ENCODE measurements around the gene ENAH.

Gene ENAH

DNA sequence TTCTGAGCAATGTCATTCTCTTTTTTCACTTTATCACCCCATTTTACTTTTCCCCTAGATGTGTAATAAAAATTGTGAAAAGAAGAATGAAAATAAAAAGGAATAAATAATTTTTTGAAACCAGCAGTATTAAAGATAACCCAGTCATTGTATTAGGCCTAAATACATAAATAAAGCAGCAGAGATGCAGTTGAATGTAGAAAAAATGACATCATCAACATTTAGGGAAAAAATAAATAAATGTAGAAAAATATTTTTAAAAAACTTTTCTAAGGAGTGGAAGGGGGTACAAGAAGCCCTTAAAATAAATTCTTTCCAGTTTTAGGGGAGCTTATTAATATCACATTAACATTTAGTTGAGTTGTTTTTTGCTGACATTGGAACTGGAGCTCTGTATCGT is 15.3 kb upstream of the ENAH start:
- no peak for TF ChIP-seq EZH2phosphoT487 (IDR thresholded peaks at IDR 0.05; ENCODE audit: borderline replicate concordance, low read length)
- TF ChIP-seq CTCF (IDR thresholded peaks at IDR 0.05; ENCODE audit: low read depth, low read length, poor library complexity, severe bottlenecking), result no peak
- Histone ChIP-seq H3K4me2 (ENCODE audit: low read length) (no peak overlapping the region), H3K4me3 (ENCODE audit: low read length) (no peak overlapping the region), H3K27ac (ENCODE audit: low read depth, low read length) (no peak overlapping the region), H3K36me3 (ENCODE audit: control insufficient read depth, low read length) (no peaks in the 10 kb centered on the region), H4K20me1 (ENCODE audit: control insufficient read depth, insufficient read depth, low read depth, low read length) (no peaks in the 10 kb centered on the region), H3K27me3 (ENCODE audit: control insufficient read depth, low read length) (no peaks in the 10 kb centered on the region), H3K9me2 (replicated peaks; ENCODE audit: control insufficient read depth, low read length) (no peaks in the 10 kb centered on the region), H3K9me3 (ENCODE audit: control insufficient read depth, insufficient read depth, low read length) (no peaks in the 10 kb centered on the region), H3K79me2 (ENCODE audit: control insufficient read depth, low read length) (no peaks in the 10 kb centered on the region), H3K4me1 (ENCODE audit: control insufficient read depth, low read length) (no peaks in the 10 kb centered on the region), H3F3A (ENCODE audit: control insufficient read depth, insufficient read depth) (no peaks in the 10 kb centered on the region)

GRCh38 chr1:225667362-225667761 is 14.4 kb upstream of the ENAH start:
- Histone ChIP-seq H3K27ac (ENCODE audit: low read depth, low read length) (no peak overlapping the region), H3K9me3 (ENCODE audit: control insufficient read depth, insufficient read depth, low read length) (no peaks in the 10 kb centered on the region), H3K27me3 (ENCODE audit: control insufficient read depth, low read length) (no peaks in the 10 kb centered on the region), H3K79me2 (ENCODE audit: control insufficient read depth, low read length) (no peaks in the 10 kb centered on the region), H3K9me2 (replicated peaks; ENCODE audit: control insufficient read depth, low read length) (no peaks in the 10 kb centered on the region), H3K4me1 (ENCODE audit: control insufficient read depth, low read length) (no peaks in the 10 kb centered on the region), H3F3A (ENCODE audit: control insufficient read depth, insufficient read depth) (no peaks in the 10 kb centered on the region), H4K20me1 (ENCODE audit: control insufficient read depth, insufficient read depth, low read depth, low read length) (no peaks in the 10 kb centered on the region), H3K4me3 (ENCODE audit: low read length) (no peak overlapping the region), H3K4me2 (ENCODE audit: low read length) (no peak overlapping the region), H3K36me3 (ENCODE audit: control insufficient read depth, low read length) (no peaks in the 10 kb centered on the region)
- TF ChIP-seq CTCF (IDR thresholded peaks at IDR 0.05; ENCODE audit: low read depth, low read length, poor library complexity, severe bottlenecking), result no peak
- TF ChIP-seq EZH2phosphoT487 (IDR thresholded peaks at IDR 0.05; ENCODE audit: borderline replicate concordance, low read length), result no peak

DNA sequence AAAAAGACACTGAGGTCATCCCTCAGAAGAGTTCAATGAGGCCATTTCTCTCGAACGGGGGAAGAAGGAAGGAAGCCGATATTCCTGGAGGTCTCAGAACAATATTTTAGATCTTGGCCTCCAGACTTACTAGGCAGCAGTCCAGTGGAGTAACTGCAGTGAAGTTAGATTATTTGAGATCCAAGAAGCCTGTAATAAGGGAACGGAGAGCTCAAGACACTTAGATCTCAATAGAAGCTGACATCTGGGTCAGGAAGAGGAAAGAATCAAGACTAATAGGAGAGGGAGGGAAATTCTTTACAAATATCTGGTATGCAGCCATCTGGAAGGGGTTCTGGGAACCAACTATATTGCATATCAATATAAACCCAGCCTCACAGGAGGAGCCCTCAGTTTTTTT is 13.6 kb upstream of the ENAH start:
- Histone ChIP-seq H3K9me2 (replicated peaks; ENCODE audit: control insufficient read depth, low read length) (no peaks in the 10 kb centered on the region), H3K4me3 (ENCODE audit: low read length) (no peak overlapping the region), H3K27me3 (ENCODE audit: control insufficient read depth, low read length) (no peaks in the 10 kb centered on the region), H3K36me3 (ENCODE audit: control insufficient read depth, low read length) (no peaks in the 10 kb centered on the region), H4K20me1 (ENCODE audit: control insufficient read depth, insufficient read depth, low read depth, low read length) (no peaks in the 10 kb centered on the region), H3K79me2 (ENCODE audit: control insufficient read depth, low read length) (no peaks in the 10 kb centered on the region), H3K9me3 (ENCODE audit: control insufficient read depth, insufficient read depth, low read length) (no peaks in the 10 kb centered on the region), H3F3A (ENCODE audit: control insufficient read depth, insufficient read depth) (no peaks in the 10 kb centered on the region), H3K4me1 (ENCODE audit: control insufficient read depth, low read length) (no peaks in the 10 kb centered on the region), H3K27ac (ENCODE audit: low read depth, low read length) (no peak overlapping the region), H3K4me2 (ENCODE audit: low read length) (no peak overlapping the region)
- no peak for TF ChIP-seq CTCF (IDR thresholded peaks at IDR 0.05; ENCODE audit: low read depth, low read length, poor library complexity, severe bottlenecking)
- TF ChIP-seq EZH2phosphoT487 (IDR thresholded peaks at IDR 0.05; ENCODE audit: borderline replicate concordance, low read length), result no peak

GRCh38 chr1:225664762-225665161 is 11.8 kb upstream of the ENAH start:
- Histone ChIP-seq H3F3A (ENCODE audit: control insufficient read depth, insufficient read depth) (no peaks in the 10 kb centered on the region), H3K4me3 (ENCODE audit: low read length) (no peak overlapping the region), H3K27ac (ENCODE audit: low read depth, low read length) (no peak overlapping the region), H3K9me3 (ENCODE audit: control insufficient read depth, insufficient read depth, low read length) (no peaks in the 10 kb centered on the region), H3K9me2 (replicated peaks; ENCODE audit: control insufficient read depth, low read length) (no peaks in the 10 kb centered on the region), H3K4me1 (ENCODE audit: control insufficient read depth, low read length) (peaks cover 14% of the 10 kb centered on the region), H3K4me2 (ENCODE audit: low read length) (no peak overlapping the region), H3K27me3 (ENCODE audit: control insufficient read depth, low read length) (no peaks in the 10 kb centered on the region), H3K79me2 (ENCODE audit: control insufficient read depth, low read length) (no peaks in the 10 kb centered on the region), H3K36me3 (ENCODE audit: control insufficient read depth, low read length) (no peaks in the 10 kb centered on the region), H4K20me1 (ENCODE audit: control insufficient read depth, insufficient read depth, low read depth, low read length) (no peaks in the 10 kb centered on the region)
- TF ChIP-seq CTCF (IDR thresholded peaks at IDR 0.05; ENCODE audit: low read depth, low read length, poor library complexity, severe bottlenecking) (no peak), EZH2phosphoT487 (IDR thresholded peaks at IDR 0.05; ENCODE audit: borderline replicate concordance, low read length) (no peak)
